ENCODE measurements around the gene MTURN.

GRCh38 chr7:30173058-30173897, 38.5 kb downstream of the MTURN start:
- TF ChIP-seq CTCF (IDR thresholded peaks at IDR 0.05; ENCODE audit: insufficient read depth, low read length, poor library complexity, severe bottlenecking) = no peak
- TF ChIP-seq EZH2phosphoT487 (conservative IDR thresholded peaks at IDR 0.05; ENCODE audit: low read length) = no peak
